WERI-Rb-1 (cell line): ENCODE results near the gene GANAB.

Experiments
- DNase-seq: peaks from one replicate; pipeline ENCODE4 v3.0.0-alpha.2; 2020
- H3K27ac ChIP-seq: fragments of 250-450 bp; sonication (Bioruptor Pico); 2 replicates; pipeline ENCODE4 v1.5.1; 2020; ENCODE audit warnings: mild to moderate bottlenecking, moderate library complexity
- H3K27me3 ChIP-seq: fragments of 250-450 bp; sonication (Bioruptor Pico); 2 replicates; pipeline ENCODE4 v1.5.1; 2021; ENCODE audit warnings: mild to moderate bottlenecking, low read depth, moderate library complexity; ENCODE audit not compliant: insufficient read depth, severe bottlenecking
- H3K36me3 ChIP-seq: fragments of 250-450 bp; sonication (Bioruptor Pico); 2 replicates; pipeline ENCODE4 v1.5.1; 2020; ENCODE audit warnings: mild to moderate bottlenecking, moderate library complexity
- H3K4me3 ChIP-seq: 2 replicates; pipeline ENCODE4 v1.5.1; 2011; ENCODE audit warnings: low read depth, mild to moderate bottlenecking, control low read depth, low read length
- H3K9me3 ChIP-seq: fragments of 250-450 bp; sonication (Bioruptor Pico); 2 replicates; pipeline ENCODE4 v1.5.1; 2021; ENCODE audit warnings: mild to moderate bottlenecking, moderate library complexity; ENCODE audit not compliant: severe bottlenecking
- CTCF ChIP-seq: IDR thresholded peaks from 2 replicates; pipeline ENCODE4 v1.5.1; 2011; ENCODE audit warnings: low read depth, mild to moderate bottlenecking, control low read depth, inconsistent platforms, low read length

Gene GANAB

GRCh38 chr11:62687508-62688396 lies 41.3 kb upstream of the GANAB start:
- no peaks in the 10 kb centered on the region for H3K27me3 ChIP-seq
- DNase-seq, result no peak

GRCh38 chr11:62682518-62682917 lies 36.1 kb upstream of the GANAB start:
- Histone ChIP-seq H3K9me3 (no peaks in the 10 kb centered on the region), H3K27ac (no peak overlapping the region), H3K36me3 (peaks cover 9% of the 10 kb centered on the region), H3K27me3 (no peaks in the 10 kb centered on the region), H3K4me3 (no peak overlapping the region)
- no peak for DNase-seq
- TF ChIP-seq CTCF, result no peak

More at GRCh38 chr11:62687508-62688396, 41.3 kb upstream of the GANAB start:
- Histone ChIP-seq H3K36me3 (peaks cover 28% of the 10 kb centered on the region), H3K27ac (no peak overlapping the region), H3K9me3 (no peaks in the 10 kb centered on the region), H3K4me3 (no peak overlapping the region)
- TF ChIP-seq CTCF, result no peak

GRCh38 chr11:62680825-62681240 lies 34.4 kb upstream of the GANAB start:
- Histone ChIP-seq H3K36me3 (peaks cover 26% of the 10 kb centered on the region), H3K27me3 (no peaks in the 10 kb centered on the region), H3K4me3 (no peak overlapping the region), H3K9me3 (no peaks in the 10 kb centered on the region), H3K27ac (peak overlapping the region; percentile 1)
- TF ChIP-seq CTCF, result peak; percentile 78
- DNase-seq, result peak; percentile 68

- H3K36me3 ChIP-seq, result peaks cover 40% of the 10 kb centered on the region
- DNase-seq, result peak; percentile 87
- TF ChIP-seq CTCF, result no peak
- no peaks in the 10 kb centered on the region for H3K9me3 ChIP-seq
- H3K4me3 ChIP-seq, result peak within 1 kb of the TSS; percentile 88
- peak within 1 kb of the TSS; percentile 85 for H3K27ac ChIP-seq
- no peaks in the 10 kb centered on the region for H3K27me3 ChIP-seq
These were observed 32.6 kb upstream of the GANAB start, which contains the start of gene UBXN1 for GRCh38 chr11:62678770-62679696. Gene UBXN1 (minus strand): TSS chr11:62679073. CDS start chr11:62678923, 150 bp downstream.

- Histone ChIP-seq H3K27ac (peak overlapping the region; percentile 85), H3K9me3 (no peaks in the 10 kb centered on the region)
These were observed 32.0 kb upstream of the GANAB start for GRCh38 chr11:62678433-62678769.

More at GRCh38 chr11:62678433-62678769, 32.0 kb upstream of the GANAB start:
- no peak for TF ChIP-seq CTCF
- Histone ChIP-seq H3K4me3 (peak overlapping the region; percentile 88), H3K27me3 (no peaks in the 10 kb centered on the region), H3K36me3 (peaks cover 46% of the 10 kb centered on the region)
- no peak for DNase-seq
